ENCODE results near the gene FGF11.

The FGF11 gene

GRCh38 chr17:7435676-7436555 is 3.4 kb upstream of the FGF11 start:
- peak; percentile 54 for DNase-seq

- DNase-seq, result peak; percentile 77
Measured at GRCh38 chr17:7436556-7437368, 2.5 kb upstream of the FGF11 start.

GRCh38 chr17:7437369-7437863 is 1.9 kb upstream of the FGF11 start:
- DNase-seq, result no peak

GRCh38 chr17:7437950-7438614 is 1.2 kb upstream of the FGF11 start:
- peak; percentile 25 for DNase-seq

- no peak for DNase-seq
Measured at GRCh38 chr17:7438656-7439460, 454 bp upstream of the FGF11 start.

- no peak for DNase-seq
Measured at GRCh38 chr17:7440113-7440833, 961 bp downstream of the FGF11 start.

GRCh38 chr17:7440834-7441195 is 1.5 kb downstream of the FGF11 start:
- DNase-seq, result no peak

GRCh38 chr17:7441266-7441665 is 2.0 kb downstream of the FGF11 start:
- DNase-seq, result no peak

- DNase-seq, result no peak
Measured at GRCh38 chr17:7442142-7442541, 2.8 kb downstream of the FGF11 start.

- no peak for DNase-seq
Measured at GRCh38 chr17:7443499-7444485, 4.5 kb downstream of the FGF11 start.

GRCh38 chr17:7444682-7445618 is 5.6 kb downstream of the FGF11 start, which contains the start of gene CHRNB1:
Gene CHRNB1, plus strand, starts transcription at chr17:7445061. Its CDS starts 67 bp downstream, at chr17:7445128.
- DNase-seq, result no peak

GRCh38 chr17:7445619-7445968 is 6.3 kb downstream of the FGF11 start:
- peak; percentile 31 for DNase-seq

GRCh38 chr17:7448461-7448860 is 9.1 kb downstream of the FGF11 start:
- DNase-seq, result no peak

GRCh38 chr17:7459961-7460545 is 20.7 kb downstream of the FGF11 start:
- no peak for DNase-seq

GRCh38 chr17:7460850-7461660 is 21.7 kb downstream of the FGF11 start:
- DNase-seq, result no peak

- DNase-seq, result no peak
Measured at GRCh38 chr17:7462474-7463371, 23.4 kb downstream of the FGF11 start.

GRCh38 chr17:7463372-7463846 is 24.1 kb downstream of the FGF11 start:
- no peak for DNase-seq

All from CD4-positive, alpha-beta T cell treated with Interleukin-4 for 4 hours (primary cell).